KOPT-K1 (cell line): ENCODE measurements around the gene PCSK4.
"Not testable (repeated sequence)": the region's sequence is repeated elsewhere in the genome, so short reads cannot be mapped to it uniquely, and the experiment has no call there.

Experiments
- H3K27ac ChIP-seq: fragments of 200-600 bp; sonication (generic); 2 replicates; pipeline ENCODE4 v1.5.1; 2016; ENCODE audit warnings: antibody characterized with exemption, mild to moderate bottlenecking, low read depth, low read length; ENCODE audit not compliant: poor library complexity, severe bottlenecking
- H3K36me3 ChIP-seq: fragments of 200-600 bp; sonication (generic); 2 replicates; pipeline ENCODE4 v1.5.1; 2017; ENCODE audit warnings: antibody characterized with exemption, mild to moderate bottlenecking, low read length, moderate library complexity; ENCODE audit not compliant: insufficient read depth
- H3K9me3 ChIP-seq: fragments of 200-600 bp; sonication (generic); 2 replicates; pipeline ENCODE4 v1.5.1; 2017; ENCODE audit warnings: antibody characterized with exemption, low read length, mild to moderate bottlenecking; ENCODE audit not compliant: insufficient read depth, poor library complexity, severe bottlenecking

The PCSK4 gene

GRCh38 chr19:1502433-1503088 is 12.4 kb upstream of the PCSK4 start:
- H3K27ac ChIP-seq, result no peak overlapping the region
- H3K36me3 ChIP-seq, result no peaks in the 10 kb centered on the region
- no peaks in the 10 kb centered on the region for H3K9me3 ChIP-seq

- no peaks in the 10 kb centered on the region for H3K36me3 ChIP-seq
Measured at GRCh38 chr19:1501200-1501595, 11.0 kb upstream of the PCSK4 start.

DNA sequence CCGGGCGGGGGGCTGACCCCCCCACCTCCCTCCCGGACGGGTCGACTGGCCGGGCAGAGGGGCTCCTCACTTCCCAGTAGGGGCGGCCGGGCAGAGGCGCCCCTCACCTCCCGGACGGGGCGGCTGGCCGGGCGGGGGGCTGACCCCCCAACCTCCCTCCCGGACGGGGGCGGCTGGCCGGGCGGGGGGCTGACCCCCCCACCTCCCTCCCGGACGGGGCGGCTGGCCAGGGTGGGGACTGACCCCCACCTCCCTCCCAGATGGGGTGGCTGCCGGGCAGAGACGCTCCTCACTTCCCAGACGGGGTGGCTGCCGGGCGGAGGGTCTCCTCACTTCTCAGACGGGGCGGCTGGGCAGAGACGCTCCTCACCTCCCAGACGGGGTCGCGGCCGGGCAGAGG is 9.1 kb upstream of the PCSK4 start:
- H3K9me3 ChIP-seq, H3K36me3 ChIP-seq, H3K27ac ChIP-seq: not testable (repeated sequence)

More at GRCh38 chr19:1501200-1501595, 11.0 kb upstream of the PCSK4 start:
- Histone ChIP-seq H3K27ac (no peak overlapping the region), H3K9me3 (no peaks in the 10 kb centered on the region)

- Histone ChIP-seq H3K36me3 (no peaks in the 10 kb centered on the region), H3K27ac (no peak overlapping the region), H3K9me3 (no peaks in the 10 kb centered on the region)
Measured at GRCh38 chr19:1497578-1498235, 7.6 kb upstream of the PCSK4 start.

DNA sequence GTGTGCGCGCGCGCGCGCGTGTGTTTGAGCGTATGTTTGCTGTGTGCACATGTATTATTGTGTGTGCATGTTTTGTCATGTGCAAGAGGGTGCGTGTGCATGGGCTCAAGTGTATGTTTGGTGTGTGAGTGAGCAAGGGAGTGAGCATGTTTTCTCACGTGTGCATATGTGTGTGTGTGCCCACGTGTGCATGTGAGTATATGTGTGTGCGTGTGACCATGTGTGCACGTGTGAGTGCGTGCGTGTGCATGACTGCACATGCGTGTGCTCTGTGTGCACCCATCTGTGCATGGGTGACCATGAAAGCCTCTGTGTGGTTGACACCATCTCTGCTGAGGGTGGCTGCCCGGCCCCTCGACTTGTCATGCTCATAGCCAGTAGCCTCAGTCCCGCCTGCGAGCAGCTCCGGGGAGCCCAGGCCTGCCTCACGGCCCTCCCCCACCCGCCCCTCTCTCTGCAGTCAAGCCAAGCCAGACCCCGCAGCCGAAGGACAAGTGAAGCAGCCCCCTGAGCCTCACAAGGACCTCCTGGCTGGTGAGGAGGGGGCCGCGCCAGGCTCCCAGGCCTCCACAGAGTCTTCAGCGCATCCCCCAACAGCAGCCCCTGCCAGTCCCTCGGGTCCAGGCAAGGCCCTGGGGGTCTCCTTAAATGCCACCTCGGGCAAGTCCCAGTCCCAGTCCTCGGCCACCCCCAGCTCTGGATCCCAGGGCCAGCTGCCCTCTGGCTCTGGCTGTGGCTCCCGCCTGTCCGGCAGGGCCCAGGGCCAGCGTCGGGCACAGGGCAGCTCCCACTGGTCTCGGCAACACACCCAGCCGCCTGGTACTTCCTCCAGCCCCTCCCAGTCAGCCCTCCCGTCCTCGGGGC is 6.8 kb upstream of the PCSK4 start:
- Histone ChIP-seq H3K27ac (no peak overlapping the region), H3K36me3 (no peaks in the 10 kb centered on the region), H3K9me3 (no peaks in the 10 kb centered on the region)

DNA sequence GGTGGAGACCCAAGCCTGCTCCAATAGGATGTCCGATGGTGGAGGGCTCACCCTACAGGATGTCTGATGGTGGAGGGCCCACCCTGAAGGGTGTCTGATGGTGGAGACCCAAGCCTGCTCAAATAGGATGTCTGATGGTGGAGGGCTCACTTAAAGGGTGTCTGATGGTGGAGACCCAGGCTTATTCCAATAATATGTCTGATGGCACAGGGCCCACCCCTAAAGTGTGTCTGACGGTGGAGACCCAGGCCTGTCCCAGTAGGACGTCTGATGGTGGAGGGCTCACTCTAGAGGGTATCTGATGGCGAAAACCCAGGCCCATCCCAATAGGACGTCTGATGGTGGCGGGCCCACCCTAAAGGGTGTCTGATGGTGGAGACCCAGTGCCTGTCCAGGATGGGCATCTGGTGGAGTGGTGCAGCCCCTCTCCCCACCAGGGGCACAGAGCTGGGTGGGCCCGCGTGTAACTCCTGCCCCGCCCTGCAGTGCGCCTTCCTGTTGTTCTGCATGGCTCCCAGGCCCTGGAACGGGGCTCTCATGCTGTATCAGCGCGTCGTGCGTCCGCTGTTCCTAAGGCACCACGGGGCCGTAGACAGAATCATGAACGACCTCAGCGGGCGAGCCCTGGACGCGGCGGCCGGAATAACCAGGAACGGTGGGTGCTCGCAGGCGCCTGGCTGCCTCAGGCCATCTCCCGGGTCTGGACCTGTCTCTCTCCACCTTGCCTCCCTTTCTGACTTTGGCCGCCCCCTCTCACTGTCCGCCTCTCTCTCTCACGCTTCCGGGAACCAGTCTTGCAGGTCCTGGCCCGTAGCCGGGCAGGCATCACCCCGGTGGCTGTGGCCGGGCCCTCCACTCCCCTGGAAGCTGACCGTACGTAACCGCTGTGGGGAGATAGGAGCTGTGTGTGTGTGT is 5.9 kb upstream of the PCSK4 start:
- no peaks in the 10 kb centered on the region for H3K36me3 ChIP-seq
- H3K27ac ChIP-seq, result no peak overlapping the region
- H3K9me3 ChIP-seq, result no peaks in the 10 kb centered on the region

DNA sequence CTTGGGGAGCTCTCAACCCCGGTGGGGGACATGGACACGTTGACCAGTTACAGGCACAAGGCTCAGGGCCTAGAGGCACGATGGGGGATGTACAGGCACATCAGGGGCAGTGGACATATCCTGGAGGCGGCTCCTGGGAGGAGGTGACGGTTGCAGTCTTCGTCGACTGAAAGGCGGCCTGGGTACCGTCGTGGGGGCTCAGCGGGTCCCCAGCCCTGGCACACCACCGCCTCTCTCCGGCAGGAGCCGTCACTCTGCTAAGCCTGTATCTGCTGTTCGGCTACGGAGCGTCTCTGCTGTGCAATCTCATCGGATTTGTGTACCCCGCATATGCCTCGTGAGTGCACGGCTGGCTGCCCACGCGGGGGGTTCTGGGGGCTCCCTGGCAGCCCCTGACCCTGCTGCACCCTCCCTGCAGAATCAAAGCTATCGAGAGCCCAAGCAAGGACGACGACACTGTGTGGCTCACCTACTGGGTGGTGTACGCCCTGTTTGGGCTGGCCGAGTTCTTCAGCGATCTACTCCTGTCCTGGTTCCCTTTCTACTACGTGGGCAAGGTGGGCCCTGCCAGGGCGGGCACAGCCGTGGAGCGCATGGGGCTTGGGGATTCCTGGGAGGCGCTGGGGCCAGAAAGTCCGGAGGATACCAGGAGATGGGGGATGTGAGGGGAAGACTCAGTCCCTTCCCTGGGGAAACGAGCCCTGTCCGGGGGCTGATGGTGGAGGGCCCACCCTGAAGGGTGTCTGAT is 5.1 kb upstream of the PCSK4 start:
- Histone ChIP-seq H3K27ac (no peak overlapping the region), H3K36me3 (no peaks in the 10 kb centered on the region), H3K9me3 (no peaks in the 10 kb centered on the region)

- no peak overlapping the region for H3K27ac ChIP-seq
- H3K36me3 ChIP-seq, result no peaks in the 10 kb centered on the region
- H3K9me3 ChIP-seq, result no peaks in the 10 kb centered on the region
Measured at GRCh38 chr19:1494115-1494815, 4.1 kb upstream of the PCSK4 start.

DNA sequence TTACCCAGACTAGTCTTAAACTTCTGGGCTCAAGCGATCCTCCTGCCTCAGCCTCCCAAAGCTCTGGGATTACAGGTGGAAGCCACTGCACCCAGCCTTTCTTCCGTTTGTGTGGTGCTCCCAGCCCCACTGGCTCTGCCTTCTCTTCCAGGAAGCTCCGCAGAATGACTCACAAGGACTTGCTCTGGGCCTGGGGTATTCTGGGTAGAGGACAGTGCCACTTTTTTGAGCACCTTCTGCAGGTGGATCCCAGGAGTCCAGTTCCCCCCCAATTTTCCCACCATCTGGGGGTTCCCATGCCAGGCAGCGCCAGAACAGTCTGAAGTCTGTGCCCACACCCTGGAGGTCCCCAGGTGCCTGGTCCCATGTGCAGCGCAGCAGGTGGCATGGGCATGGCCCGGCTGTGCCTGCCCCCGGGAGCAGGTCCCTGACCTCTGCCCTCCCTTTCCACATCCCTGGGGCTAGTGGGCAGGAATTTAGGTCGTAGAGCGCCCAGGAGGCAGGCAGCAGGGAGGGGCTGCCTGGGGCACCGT is 2.4 kb upstream of the PCSK4 start:
- no peaks in the 10 kb centered on the region for H3K36me3 ChIP-seq
- no peak overlapping the region for H3K27ac ChIP-seq
- H3K9me3 ChIP-seq, result no peaks in the 10 kb centered on the region

- no peaks in the 10 kb centered on the region for H3K36me3 ChIP-seq
- no peak overlapping the region for H3K27ac ChIP-seq
- H3K9me3 ChIP-seq, result no peaks in the 10 kb centered on the region
Measured at GRCh38 chr19:1491849-1492170, 1.7 kb upstream of the PCSK4 start.

- H3K27ac ChIP-seq, result peak within 1 kb of the TSS; percentile 75
- no peaks in the 10 kb centered on the region for H3K36me3 ChIP-seq
- no peaks in the 10 kb centered on the region for H3K9me3 ChIP-seq
Measured at GRCh38 chr19:1491114-1491848, 1.1 kb upstream of the PCSK4 start, which contains the start of gene REEP6. Gene REEP6 (plus strand): TSS chr19:1491181. CDS start chr19:1491270, 89 bp downstream.

GRCh38 chr19:1489463-1490310 is 463 bp downstream of the PCSK4 start:
- no peaks in the 10 kb centered on the region for H3K9me3 ChIP-seq
- H3K36me3 ChIP-seq, result no peaks in the 10 kb centered on the region
- peak overlapping the region; percentile 75 for H3K27ac ChIP-seq
